GM12892 (cell line): ENCODE results near the gene WDFY2.

Experiments
- POLR2A ChIP-seq: IDR thresholded peaks from 2 replicates; pipeline ENCODE4 v1.6.1; 2011; ENCODE audit warnings: low read depth, low read length, control low read depth
- POLR2AphosphoS5 ChIP-seq: IDR thresholded peaks from 2 replicates; pipeline ENCODE4 v1.6.1; 2011; ENCODE audit warnings: low read depth, low read length, control low read depth

DNA sequence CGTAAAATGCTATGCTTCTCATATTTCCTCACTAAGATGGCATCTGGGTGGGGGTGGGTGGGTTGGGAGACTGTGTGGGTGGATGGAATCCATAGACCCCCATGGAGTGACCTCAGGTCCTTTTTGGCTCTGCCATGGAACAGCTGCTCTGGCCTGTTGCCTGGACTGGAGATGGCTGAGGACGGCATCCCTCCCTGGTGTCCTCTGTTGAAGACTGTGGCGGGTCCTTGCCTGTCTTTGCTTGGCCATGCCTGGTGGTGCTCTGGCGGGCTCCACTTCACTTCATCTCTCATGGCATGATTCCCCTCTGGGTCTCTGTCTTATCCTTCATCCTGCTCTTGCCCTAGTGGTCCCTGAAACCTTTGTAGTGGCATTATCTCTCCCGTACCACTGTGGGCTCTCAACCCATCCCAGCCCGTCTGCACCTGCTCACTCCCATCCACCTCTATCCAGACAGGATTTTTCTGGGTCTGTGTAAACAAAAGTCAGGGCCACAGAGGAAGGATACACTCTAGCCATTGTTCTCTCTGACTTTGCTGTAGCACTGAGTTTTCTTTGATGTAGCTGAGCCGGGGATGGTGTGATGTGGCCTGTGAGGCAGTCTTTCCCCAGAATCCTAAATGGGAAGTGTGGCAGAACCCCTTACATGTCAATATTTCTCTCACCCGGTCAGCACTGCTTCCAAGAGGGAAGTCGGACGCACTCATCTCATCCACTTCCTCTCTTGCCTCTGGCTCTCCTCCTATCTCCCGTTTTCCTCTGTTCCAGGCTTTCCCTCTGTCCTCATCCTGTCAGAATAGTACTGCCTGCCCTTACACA is 36.1 kb downstream of the WDFY2 start:
- TF ChIP-seq POLR2AphosphoS5 (no peak), POLR2A (no peak)
